HEK293 (cell line): ENCODE data around the gene FOXB2.
A peak's percentile ranks its signal among the peaks of the same experiment; 100 is the strongest.

Source experiments
- CTCF ChIA-PET: fragments of 350-600 bp; formaldehyde crosslinking; extraction: SDS; loops from one replicate; lab custom pipeline; 2021; ENCODE audit warnings: antibody characterized with exemption; lab: Yijun Ruan, JAX
- POLR2A ChIA-PET: fragments of 300-600 bp; formaldehyde crosslinking; extraction: SDS; loops from one replicate; lab custom pipeline; 2020; ENCODE audit warnings: antibody characterized with exemption, inconsistent platforms; lab: Yijun Ruan, JAX
- H3K27ac ChIP-seq: fragments of 200-500 bp; sonication (Bioruptor generic); 2 replicates; pipeline ENCODE4 v1.5.1; 2014; ENCODE audit warnings: low read depth, low read length, control low read depth, inconsistent platforms; ENCODE audit errors: extremely low read depth
- H3K36me3 ChIP-seq, 2 experiments: fragments of 200-500 bp in 1 of 2; sonication (Bioruptor generic) in 1 of 2; 1 replicate in 1 of 2; 2 replicates in 1 of 2; pipeline ENCODE4 v1.5.1; 2014 to 2017; ENCODE audit warnings: inconsistent platforms in 2 of 2, low read length in 2 of 2; ENCODE audit not compliant: control insufficient read depth in 2 of 2, insufficient read depth in 1 of 2
- H3K4me1 ChIP-seq: fragments of 200-500 bp; sonication (Bioruptor generic); 2 replicates; pipeline ENCODE4 v1.5.1; 2014; ENCODE audit warnings: mild to moderate bottlenecking, low read length, inconsistent platforms; ENCODE audit not compliant: control insufficient read depth, insufficient read depth
- H3K4me3 ChIP-seq: 2 replicates; pipeline ENCODE4 v1.5.1; 2011; ENCODE audit warnings: low read depth, mild to moderate bottlenecking, control low read depth, low read length, moderate library complexity
- H3K9me3 ChIP-seq: fragments of 200-500 bp; sonication (Bioruptor generic); 2 replicates; pipeline ENCODE4 v1.5.1; 2014; ENCODE audit warnings: low read depth, low read length, inconsistent platforms; ENCODE audit not compliant: control insufficient read depth, insufficient read depth
- BCL11A ChIP-seq: fragments of 450-650 bp; formaldehyde crosslinking; IDR thresholded peaks from 2 replicates; pipeline ENCODE4 v1.5.1; 2016; ENCODE audit warnings: low read depth, missing biosample characterization, missing genetic modification characterization
- IKZF3 ChIP-seq: fragments of 450-650 bp; IDR thresholded peaks from 2 replicates; pipeline ENCODE4 v1.5.0; 2018; ENCODE audit warnings: missing biosample characterization, mild to moderate bottlenecking, missing genetic modification characterization, moderate library complexity
- KLF9 ChIP-seq: fragments of 450-650 bp; formaldehyde crosslinking; IDR thresholded peaks from 2 replicates; pipeline ENCODE4 v1.5.1; 2016; ENCODE audit warnings: missing biosample characterization, missing genetic modification characterization, low read depth
- RBAK ChIP-seq: fragments of 450-650 bp; formaldehyde crosslinking; IDR thresholded peaks from 2 replicates; pipeline ENCODE4 v1.5.1; 2016; ENCODE audit warnings: missing biosample characterization, missing genetic modification characterization
- SCRT2 ChIP-seq: fragments of 450-650 bp; formaldehyde crosslinking; IDR thresholded peaks from 2 replicates; pipeline ENCODE4 v1.5.1; 2016; ENCODE audit warnings: missing biosample characterization, missing genetic modification characterization
- TCF7L2 ChIP-seq: IDR thresholded peaks from 2 replicates; pipeline ENCODE4 v1.6.1; 2011; ENCODE audit warnings: low read depth, mild to moderate bottlenecking, inconsistent platforms, low read length, moderate library complexity, borderline replicate concordance
- ZFP3 ChIP-seq: fragments of 450-650 bp; formaldehyde crosslinking; IDR thresholded peaks from 2 replicates; pipeline ENCODE4 v1.5.1; 2016; ENCODE audit warnings: low read depth, missing biosample characterization, missing genetic modification characterization
- ZIC2 ChIP-seq: fragments of 450-650 bp; formaldehyde crosslinking; IDR thresholded peaks from 2 replicates; pipeline ENCODE4 v1.5.1; 2016; ENCODE audit warnings: missing biosample characterization, missing genetic modification characterization
- ZNF132 ChIP-seq: fragments of 450-650 bp; formaldehyde crosslinking; IDR thresholded peaks from 2 replicates; pipeline ENCODE4 v1.5.1; 2017; ENCODE audit warnings: missing biosample characterization, missing genetic modification characterization, borderline replicate concordance
- ZNF138 ChIP-seq: fragments of 450-650 bp; formaldehyde crosslinking; IDR thresholded peaks from 2 replicates; pipeline ENCODE4 v1.5.1; 2016; ENCODE audit warnings: missing biosample characterization, missing genetic modification characterization, borderline replicate concordance
- ZNF19 ChIP-seq: fragments of 450-650 bp; formaldehyde crosslinking; IDR thresholded peaks from 2 replicates; pipeline ENCODE4; 2016; ENCODE audit warnings: missing biosample characterization, missing genetic modification characterization, low read depth
- ZNF37A ChIP-seq: fragments of 450-650 bp; IDR thresholded peaks from 2 replicates; pipeline ENCODE4 v1.5.1; 2018; ENCODE audit warnings: missing biosample characterization, missing genetic modification characterization
- ZNF529 ChIP-seq: fragments of 450-650 bp; formaldehyde crosslinking; IDR thresholded peaks from 2 replicates; pipeline ENCODE4 v1.5.1; 2017; ENCODE audit warnings: missing genetic modification characterization, missing biosample characterization; ENCODE audit not compliant: insufficient replicate concordance
- ZNF548 ChIP-seq: fragments of 450-650 bp; formaldehyde crosslinking; IDR thresholded peaks from 2 replicates; pipeline ENCODE4 v1.5.1; 2016; ENCODE audit warnings: missing biosample characterization, missing genetic modification characterization
- ZNF558 ChIP-seq: fragments of 450-650 bp; formaldehyde crosslinking; IDR thresholded peaks from 2 replicates; pipeline ENCODE4 v1.5.1; 2016; ENCODE audit warnings: missing biosample characterization, missing genetic modification characterization
- ZNF585B ChIP-seq: fragments of 450-650 bp; formaldehyde crosslinking; IDR thresholded peaks from 2 replicates; pipeline ENCODE4 v1.5.1; 2016; ENCODE audit warnings: missing biosample characterization, missing genetic modification characterization
- ZNF600 ChIP-seq: fragments of 450-650 bp; formaldehyde crosslinking; IDR thresholded peaks from 2 replicates; pipeline ENCODE4 v1.5.1; 2016; ENCODE audit warnings: missing biosample characterization, missing genetic modification characterization
- ZNF654 ChIP-seq: fragments of 450-650 bp; formaldehyde crosslinking; IDR thresholded peaks from 2 replicates; pipeline ENCODE4 v1.5.1; 2016; ENCODE audit warnings: low read depth, missing biosample characterization, missing genetic modification characterization
- ZNF768 ChIP-seq: fragments of 450-650 bp; formaldehyde crosslinking; IDR thresholded peaks from 2 replicates; pipeline ENCODE4 v1.5.1; 2018; ENCODE audit warnings: missing biosample characterization, mild to moderate bottlenecking, missing genetic modification characterization
- ZXDB ChIP-seq: fragments of 450-650 bp; formaldehyde crosslinking; IDR thresholded peaks from 2 replicates; pipeline ENCODE4 v1.5.1; 2016; ENCODE audit warnings: missing biosample characterization, missing genetic modification characterization
- TF ChIP-seq, protein P1 (sequence below): fragments of 450-650 bp; formaldehyde crosslinking; IDR thresholded peaks from 2 replicates; pipeline ENCODE4 v1.5.1; 2016; ENCODE audit warnings: missing biosample characterization, missing genetic modification characterization
- TF ChIP-seq, protein P2 (sequence below): IDR thresholded peaks from 2 replicates; pipeline ENCODE4 v1.6.1; 2011; ENCODE audit warnings: mild to moderate bottlenecking, low read depth, low read length, borderline replicate concordance

FOXB2 gene

DNA sequence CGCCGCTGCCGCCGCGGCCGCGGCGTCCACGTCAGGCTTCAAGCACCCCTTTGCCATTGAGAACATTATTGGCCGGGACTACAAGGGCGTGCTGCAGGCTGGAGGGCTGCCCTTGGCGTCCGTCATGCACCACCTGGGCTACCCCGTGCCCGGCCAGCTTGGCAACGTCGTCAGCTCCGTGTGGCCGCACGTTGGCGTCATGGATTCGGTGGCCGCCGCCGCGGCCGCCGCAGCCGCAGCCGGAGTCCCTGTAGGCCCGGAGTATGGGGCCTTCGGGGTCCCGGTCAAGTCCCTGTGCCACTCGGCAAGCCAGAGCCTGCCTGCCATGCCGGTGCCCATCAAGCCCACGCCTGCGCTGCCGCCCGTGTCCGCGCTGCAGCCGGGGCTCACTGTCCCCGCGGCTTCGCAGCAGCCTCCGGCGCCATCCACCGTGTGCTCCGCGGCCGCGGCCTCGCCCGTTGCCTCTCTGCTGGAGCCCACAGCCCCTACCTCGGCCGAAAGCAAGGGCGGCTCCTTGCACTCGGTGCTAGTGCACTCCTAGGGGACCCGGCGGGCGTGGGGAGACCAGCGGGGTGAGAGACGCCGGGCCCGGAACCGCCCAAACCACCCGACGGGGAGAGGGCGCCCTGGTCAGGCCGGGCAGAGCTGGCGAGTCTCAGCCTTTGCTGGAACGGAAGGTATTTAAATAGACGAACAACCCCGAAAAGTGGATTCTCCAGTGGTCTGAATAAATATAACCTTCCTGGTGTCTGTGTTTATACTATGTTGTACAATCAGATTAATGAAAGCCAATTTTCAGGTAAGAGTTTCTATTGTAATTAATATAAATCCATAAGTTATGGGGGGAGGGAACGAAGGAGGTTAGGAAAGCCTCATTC is 1.2 kb downstream of the FOXB2 start:
- peaks cover 2% of the 10 kb centered on the region; the same call in 1 of the 2 replicates for H3K4me1 ChIP-seq
- peak overlapping the region; percentile 27 for H3K4me3 ChIP-seq
- ChIA-PET POLR2A (no interaction called here), CTCF (interaction anchor here (0.7 kb wide), 1 partner anchor 130 kb away, joined by 3 read pairs; no protein-coding TSS in a partner anchor)
- H3K9me3 ChIP-seq = no peaks in the 10 kb centered on the region
- H3K36me3 ChIP-seq = no peaks in the 10 kb centered on the region
- no peak overlapping the region for H3K27ac ChIP-seq
- TF ChIP-seq KLF9 (tag by site-specific recombination) (no peak), ZXDB (tag by site-specific recombination) (no peak), ZNF37A (tag by site-specific recombination) (no peak), ZIC2 (tag by site-specific recombination) (no peak), ZNF558 (tag by site-specific recombination) (no peak), ZNF548 (tag by site-specific recombination) (no peak), ZNF768 (no peak)

DNA sequence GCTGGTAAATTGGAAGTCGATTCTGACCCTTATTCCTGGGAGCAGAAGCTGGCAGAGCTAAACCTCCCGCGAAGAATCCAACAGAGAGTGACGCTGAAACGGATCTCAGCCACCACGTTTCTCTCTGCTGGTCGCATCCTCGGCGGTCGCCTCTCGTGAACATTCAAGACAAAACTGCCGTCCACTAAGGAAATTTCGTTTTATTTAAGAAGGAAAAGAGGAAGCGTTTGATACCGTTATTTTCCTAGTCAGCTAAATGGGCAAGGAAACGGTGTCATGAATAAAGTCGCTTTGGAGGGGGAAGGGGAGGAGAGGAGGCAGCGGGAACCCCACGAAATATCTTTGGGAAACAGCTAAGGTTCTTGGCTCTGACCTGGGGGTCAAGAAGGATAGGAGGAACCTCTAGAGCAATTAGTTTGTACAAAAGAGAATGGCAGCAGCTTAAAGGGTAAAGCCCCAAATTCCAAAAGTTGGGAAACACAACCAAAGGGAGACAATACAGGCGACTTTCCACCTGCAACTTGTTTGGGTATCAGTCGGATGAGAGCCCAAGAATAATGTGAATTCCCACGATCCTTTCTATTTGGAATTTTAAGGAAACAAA is 1.9 kb downstream of the FOXB2 start:
- POLR2A ChIA-PET = no interaction called here
- no peaks in the 10 kb centered on the region for H3K36me3 ChIP-seq
- no peak for TF ChIP-seq ZNF654 (tag by site-specific recombination)
- TF ChIP-seq ZNF132 (tag by site-specific recombination) = no peak
- no peak for TF ChIP-seq ZNF138 (tag by site-specific recombination)
- TF ChIP-seq SCRT2 (tag by site-specific recombination) = no peak
- TF ChIP-seq RBAK (tag by site-specific recombination) = no peak
- no peak for TF ChIP-seq BCL11A (tag by site-specific recombination)
- TF ChIP-seq ZNF19 = no peak
- TF ChIP-seq, protein P1, sequence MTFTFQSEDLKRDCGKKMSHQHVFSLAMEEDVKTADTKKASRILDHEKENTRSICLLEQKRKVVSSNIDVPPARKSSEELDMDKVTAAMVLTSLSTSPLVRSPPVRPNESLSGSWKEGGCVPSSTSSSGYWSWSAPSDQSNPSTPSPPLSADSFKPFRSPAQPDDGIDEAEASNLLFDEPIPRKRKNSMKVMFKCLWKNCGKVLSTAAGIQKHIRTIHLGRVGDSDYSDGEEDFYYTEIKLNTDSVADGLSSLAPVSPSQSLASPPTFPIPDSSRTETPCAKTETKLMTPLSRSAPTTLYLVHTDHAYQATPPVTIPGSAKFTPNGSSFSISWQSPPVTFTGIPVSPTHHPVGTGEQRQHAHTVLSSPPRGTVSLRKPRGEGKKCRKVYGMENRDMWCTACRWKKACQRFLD = no peak
- TF ChIP-seq TCF7L2 = no peak
- no peak for TF ChIP-seq IKZF3 (tag by site-specific recombination)
- TF ChIP-seq ZNF585B = no peak
- H3K27ac ChIP-seq = no peak overlapping the region
- no peak overlapping the region for H3K4me3 ChIP-seq
- CTCF ChIA-PET = no interaction called here
- H3K9me3 ChIP-seq = no peaks in the 10 kb centered on the region
- peaks cover 2% of the 10 kb centered on the region; the same call in 1 of the 2 replicates for H3K4me1 ChIP-seq

DNA sequence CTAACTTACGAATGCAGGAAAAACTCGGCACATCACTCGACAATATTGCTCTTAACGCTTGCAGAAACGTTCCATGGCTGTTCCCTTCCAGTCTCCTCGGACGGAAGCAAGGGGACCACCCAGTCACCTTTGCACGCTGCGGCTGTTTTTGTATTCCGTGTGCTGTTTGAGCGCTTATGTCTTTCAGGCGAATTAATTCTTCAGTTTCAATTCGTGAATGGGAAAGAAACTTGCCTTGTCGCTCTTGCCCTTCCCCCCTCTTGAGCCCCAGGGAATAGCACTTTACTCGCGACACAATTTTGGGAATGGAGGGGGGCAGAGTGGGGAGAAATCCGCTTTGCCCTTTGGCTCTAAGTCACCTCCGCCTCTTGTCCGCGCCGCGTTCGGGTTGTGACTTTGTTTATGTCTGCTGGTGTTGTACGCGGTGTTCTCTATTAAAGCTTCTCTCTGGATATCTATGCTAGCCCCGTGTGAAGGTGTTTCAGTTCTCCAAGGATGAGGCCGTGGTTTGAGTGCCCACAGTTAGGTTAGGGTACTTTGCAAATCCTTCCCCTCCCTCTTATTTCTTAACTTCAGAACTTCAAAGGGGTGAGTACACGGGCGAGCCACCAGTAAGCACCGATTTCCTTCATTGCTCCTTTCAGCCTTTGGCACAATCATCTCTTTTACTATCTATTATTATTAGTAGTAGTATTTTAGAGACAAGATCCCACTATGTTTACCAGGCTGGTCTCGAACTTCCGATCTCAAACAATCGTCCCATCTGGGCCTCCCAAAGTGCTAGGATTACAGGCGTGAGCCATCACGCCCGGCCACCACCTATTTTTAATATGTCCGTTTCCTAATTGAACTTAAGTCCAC is 2.7 kb downstream of the FOXB2 start:
- Histone ChIP-seq H3K9me3 (no peaks in the 10 kb centered on the region), H3K27ac (no peak overlapping the region), H3K4me3 (no peak overlapping the region), H3K36me3 (no peaks in the 10 kb centered on the region), H3K4me1 (peaks cover 2% of the 10 kb centered on the region; the same call in 1 of the 2 replicates)
- TF ChIP-seq ZNF529 (no peak), ZNF600 (no peak), ZFP3 (tag by site-specific recombination) (no peak)
- TF ChIP-seq, protein P2, sequence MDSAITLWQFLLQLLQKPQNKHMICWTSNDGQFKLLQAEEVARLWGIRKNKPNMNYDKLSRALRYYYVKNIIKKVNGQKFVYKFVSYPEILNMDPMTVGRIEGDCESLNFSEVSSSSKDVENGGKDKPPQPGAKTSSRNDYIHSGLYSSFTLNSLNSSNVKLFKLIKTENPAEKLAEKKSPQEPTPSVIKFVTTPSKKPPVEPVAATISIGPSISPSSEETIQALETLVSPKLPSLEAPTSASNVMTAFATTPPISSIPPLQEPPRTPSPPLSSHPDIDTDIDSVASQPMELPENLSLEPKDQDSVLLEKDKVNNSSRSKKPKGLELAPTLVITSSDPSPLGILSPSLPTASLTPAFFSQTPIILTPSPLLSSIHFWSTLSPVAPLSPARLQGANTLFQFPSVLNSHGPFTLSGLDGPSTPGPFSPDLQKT = no peak
- ChIA-PET POLR2A (no interaction called here), CTCF (no interaction called here)
